IMR-90 (cell line): ENCODE data around the gene PIMREG. TPM values are rescaled to one million over a fixed set of nuclear protein-coding genes. Genes with fewer than 3 reads are reported as not detected.
A peak's percentile ranks its signal among the peaks of the same experiment; 100 is the strongest.

Experiments used
- ATAC-seq: fragments of 200-7000 bp; cut with Tn5 transposase; 2 replicates; pipeline ENCODE4 v1.9.1; 2020; ENCODE audit warnings: low read depth, mild to moderate bottlenecking, moderate library complexity
- BruUV-seq: library from RNA; stranded (reverse); fragments of 400-500 nt; replicated peaks from 2 replicates; lab custom pipeline; 2021; lab: Mats Ljungman, UMichigan
- CTCF ChIA-PET: fragments of 300-600 bp; formaldehyde crosslinking; extraction: SDS; loops from one replicate; lab custom pipeline; 2021; ENCODE audit warnings: antibody characterized with exemption; lab: Yijun Ruan, JAX
- POLR2A ChIA-PET: fragments of 300-600 bp; sonication (Branson Sonifier 250); formaldehyde crosslinking; loops from one replicate; lab custom pipeline; 2022; ENCODE audit warnings: antibody characterized with exemption; ENCODE audit not compliant: unreplicated experiment; lab: Charles Lee
- DNase-seq: peaks from one replicate; pipeline ENCODE4 v3.0.0; 2013
- H2AFZ ChIP-seq: replicated peaks from 2 replicates; pipeline ENCODE3; 2013; ENCODE audit warnings: low read length, mild to moderate bottlenecking; ENCODE audit not compliant: poor library complexity
- H2AK5ac ChIP-seq: 2 replicates; pipeline ENCODE4 v1.6.1; 2013; ENCODE audit warnings: low read depth, low read length, inconsistent platforms
- H2AK9ac ChIP-seq: replicated peaks from 2 replicates; pipeline ENCODE3; 2013; ENCODE audit warnings: mild to moderate bottlenecking, low read depth, low read length, moderate library complexity; ENCODE audit not compliant: poor library complexity
- H2BK120ac ChIP-seq: 2 replicates; pipeline ENCODE4 v1.6.1; 2013; ENCODE audit warnings: low read depth, low read length, inconsistent platforms
- H2BK15ac ChIP-seq: 3 replicates; pipeline ENCODE4 v1.6.1; 2013; ENCODE audit warnings: low read depth, low read length, inconsistent platforms
- H2BK20ac ChIP-seq: 2 replicates; pipeline ENCODE4 v1.6.1; 2013; ENCODE audit warnings: low read depth, mild to moderate bottlenecking, inconsistent platforms, low read length, moderate library complexity
- H2BK5ac ChIP-seq: 2 replicates; pipeline ENCODE4 v1.6.1; 2013; ENCODE audit warnings: mild to moderate bottlenecking, low read depth, low read length, inconsistent platforms; ENCODE audit not compliant: poor library complexity, severe bottlenecking
- H3K14ac ChIP-seq: replicated peaks from 2 replicates; pipeline ENCODE4 v1.6.1; 2013; ENCODE audit warnings: low read depth, low read length, inconsistent platforms
- H3K18ac ChIP-seq: 2 replicates; pipeline ENCODE4 v1.6.1; 2013; ENCODE audit warnings: low read depth, low read length, control low read depth
- H3K23ac ChIP-seq: 2 replicates; pipeline ENCODE4 v1.6.1; 2013; ENCODE audit warnings: low read depth, low read length, inconsistent platforms
- H3K27ac ChIP-seq: 2 replicates; pipeline ENCODE4 v1.5.1; 2013; ENCODE audit warnings: mild to moderate bottlenecking, control low read depth, low read length; ENCODE audit not compliant: insufficient read depth
- H3K27me3 ChIP-seq: 2 replicates; pipeline ENCODE4 v1.6.1; 2013; ENCODE audit warnings: low read length; ENCODE audit not compliant: control insufficient read depth, insufficient read depth
- H3K36me3 ChIP-seq: 2 replicates; pipeline ENCODE4 v1.6.1; 2013; ENCODE audit warnings: low read length, mixed read lengths; ENCODE audit not compliant: control insufficient read depth, insufficient read depth
- H3K4ac ChIP-seq: 2 replicates; pipeline ENCODE4 v1.6.1; 2013; ENCODE audit warnings: low read depth, low read length, inconsistent platforms
- H3K4me1 ChIP-seq: 2 replicates; pipeline ENCODE4 v1.6.1; 2013; ENCODE audit warnings: low read length, mixed read lengths; ENCODE audit not compliant: control insufficient read depth, insufficient read depth
- H3K4me2 ChIP-seq: 2 replicates; pipeline ENCODE4 v1.6.1; 2013; ENCODE audit warnings: low read depth, mild to moderate bottlenecking, control low read depth, low read length, moderate library complexity
- H3K4me3 ChIP-seq: 2 replicates; pipeline ENCODE4 v1.5.1; 2013; ENCODE audit warnings: low read depth, mild to moderate bottlenecking, control low read depth, low read length, moderate library complexity; ENCODE audit not compliant: insufficient read depth
- H3K56ac ChIP-seq: 2 replicates; pipeline ENCODE4 v1.6.1; 2013; ENCODE audit warnings: low read length, inconsistent platforms; ENCODE audit not compliant: insufficient read depth; ENCODE audit errors: extremely low read depth
- H3K79me1 ChIP-seq, 2 experiments: 2 replicates each; pipeline ENCODE4 v1.6.1; 2013; ENCODE audit warnings: low read length in 2 of 2, inconsistent platforms in 1 of 2, low read depth in 1 of 2
- H3K9ac ChIP-seq: 2 replicates; pipeline ENCODE4 v1.6.1; 2013; ENCODE audit warnings: low read depth, low read length, control low read depth
- H3K9me1 ChIP-seq: 2 replicates; pipeline ENCODE4 v1.6.1; 2013; ENCODE audit warnings: low read length, inconsistent platforms; ENCODE audit not compliant: insufficient read depth
- H3K9me3 ChIP-seq: 2 replicates; pipeline ENCODE4 v1.6.1; 2013; ENCODE audit warnings: low read length; ENCODE audit not compliant: control insufficient read depth, insufficient read depth
- H4K20me1 ChIP-seq: 2 replicates; pipeline ENCODE4 v1.6.1; 2013; ENCODE audit warnings: low read length, inconsistent platforms; ENCODE audit not compliant: insufficient read depth
- H4K5ac ChIP-seq: 2 replicates; pipeline ENCODE4 v1.6.1; 2013; ENCODE audit warnings: mild to moderate bottlenecking, low read depth, low read length, control low read depth
- H4K8ac ChIP-seq, 2 experiments: 2 replicates each; pipeline ENCODE4 v1.6.1; 2013; ENCODE audit warnings: low read depth in 2 of 2, low read length in 2 of 2, control low read depth in 1 of 2, inconsistent platforms in 1 of 2
- H4K91ac ChIP-seq: 2 replicates; pipeline ENCODE4 v1.6.1; 2013; ENCODE audit warnings: low read depth, low read length, inconsistent platforms; ENCODE audit not compliant: insufficient read depth
- CEBPB ChIP-seq: IDR thresholded peaks from 2 replicates; pipeline ENCODE4 v1.6.1; 2012; ENCODE audit warnings: low read depth, low read length, improper control_type of control experiment
- CHD1 ChIP-seq: IDR thresholded peaks from 2 replicates; pipeline ENCODE4 v1.6.1; 2012; ENCODE audit warnings: low read depth, low read length, improper control_type of control experiment
- CTCF ChIP-seq: conservative IDR thresholded peaks from 2 replicates; pipeline ENCODE4 v1.5.1; 2012; ENCODE audit warnings: mild to moderate bottlenecking, low read depth, low read length, improper control_type of control experiment
- MXI1 ChIP-seq: IDR thresholded peaks from 2 replicates; pipeline ENCODE4 v1.6.1; 2012; ENCODE audit warnings: low read depth, mild to moderate bottlenecking, low read length, moderate library complexity, borderline replicate concordance
- RCOR1 ChIP-seq: IDR thresholded peaks from 2 replicates; pipeline ENCODE4 v1.6.1; 2012; ENCODE audit warnings: mild to moderate bottlenecking, low read length, improper control_type of control experiment; ENCODE audit not compliant: insufficient replicate concordance
- RFX5 ChIP-seq: IDR thresholded peaks from 2 replicates; pipeline ENCODE4 v1.8.0; 2012; ENCODE audit warnings: low read depth, mild to moderate bottlenecking, low read length, moderate library complexity
- WGBS, 2 experiments: methylation state at CpG; one replicate each; pipeline versions ENCODE4 v1.1.5 to v1.1.7; 2013; ENCODE audit warnings: missing lambda C conversion rate in 2 of 2; ENCODE audit not compliant: insufficient read length in 1 of 2; ENCODE audit errors: extremely low coverage in 2 of 2; 5-methylcytosine and 5-hydroxymethylcytosine counted together
- dilution Hi-C: fragments of 300-500 bp; cut with HindIII; formaldehyde crosslinking; loops from one replicate; pipeline ENCODE4 v1.14.3; 2018; ENCODE audit warnings: low sequenced_read_pairs; ENCODE audit not compliant: unreplicated experiment
- in situ Hi-C: fragments of 300-500 bp; cut with MboI; formaldehyde crosslinking; loops from 3 replicates; pipeline ENCODE4 v1.14.3; 2019; ENCODE audit warnings: low sequenced_read_pairs, inconsistent platforms, mixed read lengths
- intact Hi-C: fragments of 100-400 bp; cut with micrococcal nuclease; formaldehyde crosslinking; loops from 2 replicates; pipeline ENCODE4 v1.10.0; 2022
- polyA plus RNA-seq, 3 experiments: library from polyadenylated mRNA; depleted of rRNA; stranded (reverse); fragments of >200 nt; gene quantifications; 2 replicates each; pipeline ENCODE4 v1.2.3, GENCODE V29; 2012; ENCODE audit warnings: low replicate concordance in 1 of 3
- total RNA-seq: library from RNA; depleted of rRNA; stranded (reverse); fragments of >200 nt; gene quantifications from 2 replicates; pipeline ENCODE4 v1.2.3, GENCODE V29; 2012

Gene PIMREG
- total and polyA plus RNA-seq, 2 of the 4 experiments (the other 2 are of a cell fraction) = 21.5 to 25.9 TPM

GRCh38 chr17:6465206-6466003 is 21.1 kb downstream of the PIMREG start:
- Histone ChIP-seq H2AK9ac (peak overlapping the region; percentile 61), H3K14ac (no peak overlapping the region), H4K8ac (no peak overlapping the region), H3K9ac (no peak overlapping the region), H3K23ac (no peak overlapping the region), H3K36me3 (no peaks in the 10 kb centered on the region), H2BK120ac (no peak overlapping the region), H3K4ac (no peak overlapping the region), H3K4me2 (no peak overlapping the region), H2BK20ac (no peak overlapping the region), H3K79me1 (no peaks in the 10 kb centered on the region), H4K5ac (no peak overlapping the region), H3K56ac (no peak overlapping the region), H3K9me1 (no peaks in the 10 kb centered on the region), H2AK5ac (no peak overlapping the region), H4K20me1 (no peaks in the 10 kb centered on the region), H3K27ac (no peak overlapping the region), H4K91ac (no peak overlapping the region), H2BK5ac (no peak overlapping the region), H2AFZ (no peak overlapping the region), H3K4me1 (no peaks in the 10 kb centered on the region), H3K9me3 (peaks cover 2% of the 10 kb centered on the region; the same call in 1 of the 2 replicates), H2BK15ac (no peak overlapping the region), H3K4me3 (no peak overlapping the region), H3K27me3 (no peaks in the 10 kb centered on the region), H3K18ac (no peak overlapping the region)
- CTCF ChIA-PET = interaction anchor here (0.5 kb wide), 1 partner anchor 75 kb away, joined by 6 read pairs; no protein-coding TSS in a partner anchor
- DNase-seq = no peak
- dilution Hi-C loops = no loop called here
- ATAC-seq = no peak
- TF ChIP-seq CHD1 (no peak), MXI1 (no peak), CTCF (no peak), RFX5 (no peak), RCOR1 (no peak), CEBPB (no peak)
- POLR2A ChIA-PET = no interaction called here
- intact Hi-C loops = no loop called here
- in situ Hi-C loops = no loop called here
- 74% methylated on average over 8 of the region's 19 CpGs; no CpG with 5 or more reads in 1 of the 2 experiments for WGBS, 2 experiments
- no TSS peak for BruUV-seq
